ENCODE data around the gene ANKRD33B. TPM values are rescaled to one million over a fixed set of nuclear protein-coding genes. Genes with fewer than 3 reads are reported as not detected.
"Not testable (repeated sequence)": the region's sequence is repeated elsewhere in the genome, so short reads cannot be mapped to it uniquely, and the experiment has no call there.

Gene ANKRD33B
- total RNA-seq, 2 experiments from 2014 or later = 6.8 to 13.8 TPM

DNA sequence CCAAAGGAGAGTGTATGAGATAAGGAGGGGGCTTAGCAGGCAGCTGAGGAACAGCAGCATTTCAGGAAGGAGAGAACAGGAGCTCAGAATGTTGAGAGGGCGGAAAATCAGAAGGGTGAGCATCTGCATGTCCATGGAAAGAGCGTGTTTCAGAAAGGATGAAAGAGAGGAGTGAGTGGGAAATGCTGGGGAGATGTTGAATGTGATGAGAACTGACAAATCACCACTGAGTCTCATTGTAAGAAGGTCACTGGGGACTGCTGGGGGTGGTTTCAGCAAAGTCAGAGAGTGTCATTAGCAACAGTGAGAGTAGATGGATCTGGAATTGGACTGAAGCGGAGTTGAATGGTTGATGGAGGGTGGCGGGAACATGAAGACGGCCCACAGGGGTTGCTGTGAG, 65.8 kb downstream of the ANKRD33B start:
- H3K36me3 Mint-ChIP-seq = peaks cover 6% of the 10 kb centered on the region
- no peak overlapping the region for H3K27ac Mint-ChIP-seq
- no peaks in the 10 kb centered on the region for H3K9me3 Mint-ChIP-seq (ENCODE audit: low read depth)
- H3K4me3 Mint-ChIP-seq = no peak overlapping the region
- peaks cover 2% of the 10 kb centered on the region for H3K27me3 Mint-ChIP-seq
- ATAC-seq (no peak), DNase-seq (no peak)
- CTCF ChIA-PET = interaction anchor here (0.9 to 4.6 kb wide), 4 partner anchors 60 to 272 kb away, joined by 3 to 77 read pairs (median 5); no protein-coding TSS in a partner anchor
- peaks cover 63% of the 10 kb centered on the region for H3K4me1 Mint-ChIP-seq

DNA sequence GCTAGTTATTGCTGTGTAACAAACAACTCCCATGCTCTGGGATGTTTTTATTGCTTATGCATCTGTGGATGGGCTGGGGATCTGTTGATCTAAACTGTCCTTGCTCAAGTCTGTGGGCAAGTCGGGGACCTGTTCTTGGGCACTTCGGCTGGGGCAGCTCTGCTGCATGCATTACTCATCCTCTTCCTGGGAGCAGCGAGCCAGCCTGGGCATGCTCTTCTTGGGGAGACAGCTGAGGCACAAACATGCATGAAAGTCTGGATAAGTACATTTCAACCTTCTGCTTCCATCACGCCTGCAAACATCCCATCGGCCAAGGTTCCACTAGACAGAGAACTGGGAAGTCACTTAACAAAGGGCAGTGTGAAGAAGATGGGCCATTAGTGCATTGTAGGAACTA, 66.3 kb downstream of the ANKRD33B start:
- Mint-ChIP-seq H3K27ac (no peak overlapping the region), H3K4me3 (no peak overlapping the region), H3K9me3 (ENCODE audit: low read depth) (no peaks in the 10 kb centered on the region), H3K27me3 (peaks cover 2% of the 10 kb centered on the region), H3K36me3 (peaks cover 6% of the 10 kb centered on the region), H3K4me1 (peaks cover 67% of the 10 kb centered on the region)
- ATAC-seq (no peak), DNase-seq (no peak)
- CTCF ChIA-PET = interaction anchor here (4.6 kb wide), 1 partner anchor 179 kb away, joined by 77 read pairs; no protein-coding TSS in a partner anchor

DNA sequence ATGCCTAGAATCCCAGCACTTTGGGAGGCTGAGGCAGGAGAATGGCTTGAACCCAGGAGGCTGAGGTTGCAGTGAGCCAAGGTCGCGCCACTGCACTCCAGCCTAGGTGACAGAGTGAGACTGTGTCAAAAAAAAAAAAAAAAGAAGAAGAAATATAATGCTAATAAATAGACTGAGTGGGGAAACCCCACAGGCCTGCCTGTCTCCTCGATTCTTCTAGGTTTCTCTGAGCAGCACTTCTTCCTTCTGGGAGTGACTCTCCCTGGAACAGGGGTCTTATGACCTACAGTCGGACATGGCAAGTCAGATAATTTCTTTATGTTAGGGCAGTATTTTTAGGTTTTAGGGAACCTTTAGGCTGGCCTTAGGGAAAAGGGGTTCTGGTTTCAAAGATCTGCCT, 66.9 kb downstream of the ANKRD33B start:
- ATAC-seq, H3K27ac Mint-ChIP-seq: not testable (repeated sequence)
- CTCF ChIA-PET = interaction anchor here (1.0 to 1.7 kb wide), 2 partner anchors 59 to 178 kb away, joined by 3 to 10 read pairs; no protein-coding TSS in a partner anchor

DNA sequence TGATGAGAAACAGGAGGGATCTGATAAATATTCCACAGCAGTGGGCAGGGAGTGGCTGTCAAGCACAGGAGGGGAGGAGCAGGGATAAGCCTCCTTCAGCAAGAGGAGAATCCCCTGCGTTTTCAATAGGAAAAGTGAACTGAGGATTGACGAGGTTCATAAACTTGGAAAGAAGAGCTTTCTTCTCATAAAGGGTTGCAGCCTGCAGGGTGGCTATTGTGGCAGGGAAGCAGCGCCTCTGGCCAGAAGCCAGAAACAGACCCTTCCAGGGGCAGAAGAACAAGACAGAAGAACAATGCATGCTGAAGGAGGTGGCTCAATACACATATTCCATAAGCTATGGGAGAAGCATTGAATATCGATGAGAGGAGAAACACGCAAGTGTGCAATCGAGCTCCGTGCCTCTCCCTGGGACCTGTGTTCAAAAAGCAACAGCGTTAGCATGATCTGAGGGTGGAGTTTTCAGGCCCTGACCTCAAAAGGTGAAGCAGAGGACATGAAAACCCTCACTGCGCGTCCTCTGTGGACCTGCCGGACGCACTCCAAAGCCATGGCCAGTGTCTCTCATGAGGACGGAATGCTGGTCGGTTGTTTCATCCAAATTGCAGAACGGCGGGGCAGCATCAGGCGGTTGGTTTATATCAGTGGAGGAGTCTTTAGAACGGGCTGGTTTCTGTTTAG, 67.6 kb downstream of the ANKRD33B start:
- Mint-ChIP-seq H3K4me3 (peak overlapping the region; percentile 60), H3K4me1 (peaks cover 79% of the 10 kb centered on the region), H3K36me3 (peaks cover 6% of the 10 kb centered on the region), H3K27me3 (peaks cover 2% of the 10 kb centered on the region), H3K27ac (peak overlapping the region; percentile 83), H3K9me3 (ENCODE audit: low read depth) (no peaks in the 10 kb centered on the region)
- ATAC-seq = no peak
- no peak for DNase-seq
- CTCF ChIA-PET = interaction anchor here (1.0 to 1.7 kb wide), 2 partner anchors 59 to 179 kb away, joined by 3 to 10 read pairs; no protein-coding TSS in a partner anchor

More for the DNA sequence above, 66.9 kb downstream of the ANKRD33B start:
- H3K4me1 Mint-ChIP-seq = peaks cover 73% of the 10 kb centered on the region
- H3K36me3 Mint-ChIP-seq; H3K4me3 Mint-ChIP-seq; DNase-seq; H3K9me3 Mint-ChIP-seq (ENCODE audit: low read depth); H3K27me3 Mint-ChIP-seq: not testable (repeated sequence)

DNA sequence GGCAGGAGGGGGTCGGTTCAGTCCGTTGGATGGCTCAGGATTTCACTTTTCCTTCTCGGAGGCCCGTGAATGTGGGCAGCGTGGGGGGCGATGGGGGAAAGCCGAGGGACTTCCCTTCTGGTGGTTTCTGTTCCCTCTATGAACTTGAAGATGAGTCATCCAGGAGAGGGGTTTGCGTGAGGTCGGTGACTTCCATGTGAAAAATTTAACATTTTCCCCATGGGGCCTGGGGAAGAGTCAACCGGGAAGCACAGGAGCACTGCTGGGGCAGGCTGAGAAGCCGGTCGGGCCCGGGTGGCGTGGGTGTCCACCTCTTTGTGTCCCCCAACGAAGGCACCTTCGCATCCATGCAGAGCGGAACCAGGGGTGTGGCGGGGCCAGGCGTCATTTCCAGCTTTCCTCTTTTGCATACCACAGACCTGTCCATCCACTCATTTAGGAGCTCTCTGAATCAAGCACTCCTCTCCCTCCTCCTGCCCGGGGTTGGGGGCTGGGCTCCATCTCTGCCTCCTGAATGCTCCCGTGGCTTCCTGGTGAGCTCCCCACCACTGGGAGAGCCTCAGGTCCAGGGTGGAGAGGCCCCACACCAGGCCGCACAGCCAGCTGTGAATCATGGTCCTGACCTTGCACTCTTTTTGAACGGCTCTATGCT, 68.4 kb downstream of the ANKRD33B start:
- H3K9me3 Mint-ChIP-seq (ENCODE audit: low read depth) = no peaks in the 10 kb centered on the region
- H3K4me1 Mint-ChIP-seq = peaks cover 82% of the 10 kb centered on the region
- peaks cover 2% of the 10 kb centered on the region for H3K27me3 Mint-ChIP-seq
- ATAC-seq = peak; percentile 13
- peak; percentile 80 for DNase-seq
- peaks cover 6% of the 10 kb centered on the region for H3K36me3 Mint-ChIP-seq
- H3K4me3 Mint-ChIP-seq = peak overlapping the region; percentile 60
- peak overlapping the region; percentile 83 for H3K27ac Mint-ChIP-seq
- CTCF ChIA-PET = interaction anchor here (1.0 to 1.7 kb wide), 3 partner anchors 58 to 181 kb away, joined by 3 to 10 read pairs (median 5); no protein-coding TSS in a partner anchor

DNA sequence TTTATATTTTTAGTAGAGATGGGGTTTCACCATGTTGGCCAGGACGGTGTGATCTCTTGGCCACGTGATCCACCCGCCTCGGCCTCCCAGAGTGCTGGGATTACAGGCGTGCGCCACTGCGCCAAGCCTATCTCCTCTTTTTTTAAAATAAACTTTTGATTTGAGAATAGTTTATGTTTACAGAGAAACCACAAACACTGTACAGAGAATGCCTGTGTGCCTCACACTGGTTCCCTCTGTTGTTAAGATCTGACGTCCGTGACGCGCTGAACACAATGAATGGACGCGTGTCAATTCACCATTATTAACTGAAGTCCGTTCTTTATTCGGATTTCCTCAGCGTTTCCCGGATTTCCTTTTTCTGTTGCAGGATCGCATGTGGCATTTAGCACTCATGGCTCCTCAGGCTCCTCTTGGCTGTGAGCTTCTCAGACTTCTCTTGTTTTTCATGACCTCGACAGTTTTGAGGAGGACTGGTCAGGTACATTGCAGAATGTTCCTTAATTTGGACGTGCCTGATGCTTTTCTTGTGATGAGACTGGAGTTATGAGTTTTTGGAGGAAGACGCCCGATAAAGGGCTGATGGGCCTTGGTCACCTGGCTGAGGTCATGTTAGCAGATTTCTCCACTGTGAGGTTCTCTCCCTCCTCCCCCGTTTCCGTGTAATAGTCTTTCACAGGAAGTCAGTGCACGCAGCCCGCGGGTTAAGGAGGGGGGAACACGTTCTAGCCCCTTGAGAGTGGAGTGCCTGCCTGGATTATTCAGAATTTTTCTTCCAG, 69.6 kb downstream of the ANKRD33B start:
- Mint-ChIP-seq H3K36me3 (peaks cover 12% of the 10 kb centered on the region), H3K27me3 (peaks cover 2% of the 10 kb centered on the region), H3K27ac (peak overlapping the region; percentile 99), H3K4me1 (peaks cover 74% of the 10 kb centered on the region), H3K9me3 (ENCODE audit: low read depth) (peaks cover 2% of the 10 kb centered on the region), H3K4me3 (peak overlapping the region; percentile 60)
- CTCF ChIA-PET = interaction anchor here (1.4 to 1.6 kb wide), 3 partner anchors 8 to 183 kb away, joined by 5 to 8 read pairs (median 7); no protein-coding TSS in a partner anchor
- peak; percentile 85 for DNase-seq
- peak; percentile 46 for ATAC-seq

- Mint-ChIP-seq H3K9me3 (ENCODE audit: low read depth) (peaks cover 6% of the 10 kb centered on the region), H3K27ac (peak overlapping the region; percentile 99), H3K4me1 (peaks cover 73% of the 10 kb centered on the region), H3K36me3 (peaks cover 16% of the 10 kb centered on the region), H3K4me3 (peak overlapping the region; percentile 60), H3K27me3 (peaks cover 2% of the 10 kb centered on the region)
- peak; percentile 50 for DNase-seq
- ATAC-seq = no peak
- CTCF ChIA-PET = interaction anchor here (0.8 to 1.6 kb wide), 6 partner anchors 8 to 189 kb away, joined by 3 to 8 read pairs (median 4); no protein-coding TSS in a partner anchor
These were observed 70.2 kb downstream of the ANKRD33B start for GRCh38 chr5:10634050-10634449.

GRCh38 chr5:10634562-10634961, 70.7 kb downstream of the ANKRD33B start:
- Mint-ChIP-seq H3K27me3 (peaks cover 2% of the 10 kb centered on the region), H3K36me3 (peaks cover 16% of the 10 kb centered on the region), H3K9me3 (ENCODE audit: low read depth) (peaks cover 6% of the 10 kb centered on the region), H3K27ac (peak overlapping the region; percentile 99), H3K4me1 (peaks cover 69% of the 10 kb centered on the region), H3K4me3 (peak overlapping the region; percentile 75)
- no peak for DNase-seq
- CTCF ChIA-PET = interaction anchor here (0.6 to 1.6 kb wide), 9 partner anchors 9 to 190 kb away, joined by 3 to 8 read pairs (median 3); no protein-coding TSS in a partner anchor
- no peak for ATAC-seq

GRCh38 chr5:10635257-10635866, 71.5 kb downstream of the ANKRD33B start:
- peaks cover 10% of the 10 kb centered on the region for H3K9me3 Mint-ChIP-seq (ENCODE audit: low read depth)
- CTCF ChIA-PET = interaction anchor here (0.6 to 1.6 kb wide), 6 partner anchors 9 to 184 kb away, joined by 3 to 8 read pairs (median 3); no protein-coding TSS in a partner anchor
- ATAC-seq (peak; percentile 87), DNase-seq (peak; percentile 93)
- peaks cover 17% of the 10 kb centered on the region for H3K36me3 Mint-ChIP-seq
- peak overlapping the region; percentile 75 for H3K4me3 Mint-ChIP-seq
- H3K27ac Mint-ChIP-seq = peak overlapping the region; percentile 99
- no peaks in the 10 kb centered on the region for H3K27me3 Mint-ChIP-seq
- H3K4me1 Mint-ChIP-seq = peaks cover 68% of the 10 kb centered on the region

GRCh38 chr5:10635867-10636350, 72.0 kb downstream of the ANKRD33B start:
- no peak for ATAC-seq
- Mint-ChIP-seq H3K36me3 (peaks cover 18% of the 10 kb centered on the region), H3K9me3 (ENCODE audit: low read depth) (peaks cover 10% of the 10 kb centered on the region), H3K27me3 (no peaks in the 10 kb centered on the region), H3K4me3 (peak overlapping the region; percentile 75), H3K4me1 (peaks cover 65% of the 10 kb centered on the region), H3K27ac (peak overlapping the region; percentile 99)
- peak; percentile 46 for DNase-seq
- CTCF ChIA-PET = interaction anchor here (1.0 to 1.8 kb wide), 3 partner anchors 8 to 59 kb away, joined by 3 to 9 read pairs (median 3); no protein-coding TSS in a partner anchor

GRCh38 chr5:10636363-10637142, 72.7 kb downstream of the ANKRD33B start:
- H3K4me1 Mint-ChIP-seq = peaks cover 59% of the 10 kb centered on the region
- H3K4me3 Mint-ChIP-seq = peak overlapping the region; percentile 75
- CTCF ChIA-PET = interaction anchor here (0.5 to 1.8 kb wide), 3 partner anchors 9 to 353 kb away, joined by 3 to 9 read pairs (median 5); no protein-coding TSS in a partner anchor
- H3K9me3 Mint-ChIP-seq (ENCODE audit: low read depth) = peaks cover 10% of the 10 kb centered on the region
- peak overlapping the region; percentile 99 for H3K27ac Mint-ChIP-seq
- H3K36me3 Mint-ChIP-seq = peaks cover 18% of the 10 kb centered on the region
- no peak for DNase-seq
- H3K27me3 Mint-ChIP-seq = no peaks in the 10 kb centered on the region
- ATAC-seq = no peak

All from activated CD8-positive, alpha-beta memory T cell treated with anti-CD3 and anti-CD28 coated beads, Interleukin-2, amount 10 ng/mL, durations not matched to agents 7 days and 5 days (primary cell).